AG09309 (cell line): ENCODE results near the gene LDLRAD4.

Source experiments
- DNase-seq: peaks from one replicate; pipeline ENCODE4 v3.0.0-alpha.2; 2010; ENCODE audit warnings: low read depth
- H3K4me3 ChIP-seq: 2 replicates; pipeline ENCODE4 v1.5.1; 2011; ENCODE audit warnings: mild to moderate bottlenecking, low read depth, low read length, moderate library complexity; ENCODE audit not compliant: control insufficient read depth
- TF ChIP-seq, protein P1 (sequence below): IDR thresholded peaks from 2 replicates; pipeline ENCODE4 v1.5.1; 2011; ENCODE audit warnings: mild to moderate bottlenecking, low read depth, low read length, inconsistent platforms; ENCODE audit not compliant: insufficient read depth, control insufficient read depth; ENCODE audit errors: missing control alignments

The LDLRAD4 gene

DNA sequence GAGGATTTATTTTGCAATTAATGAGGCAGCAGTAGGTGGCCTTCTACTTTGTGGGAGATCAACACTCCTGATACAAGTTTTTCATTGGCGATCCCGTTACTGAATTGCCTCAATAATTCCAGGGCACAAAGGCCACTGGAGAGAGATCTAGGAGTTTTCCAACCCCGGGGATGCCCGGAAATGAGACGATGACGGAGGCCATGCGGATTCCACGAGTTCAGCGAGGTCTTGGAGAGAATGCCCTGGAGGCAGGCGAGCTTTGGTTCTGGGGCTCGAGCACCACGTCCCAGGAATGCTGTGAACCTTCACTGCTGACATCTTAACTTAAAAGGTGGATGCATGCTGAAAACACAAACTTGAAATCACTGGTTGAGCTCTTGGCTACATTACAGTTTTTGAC, 74.2 kb downstream of the LDLRAD4 start:
- no peak for DNase-seq
- no peak overlapping the region for H3K4me3 ChIP-seq
- TF ChIP-seq, protein P1, sequence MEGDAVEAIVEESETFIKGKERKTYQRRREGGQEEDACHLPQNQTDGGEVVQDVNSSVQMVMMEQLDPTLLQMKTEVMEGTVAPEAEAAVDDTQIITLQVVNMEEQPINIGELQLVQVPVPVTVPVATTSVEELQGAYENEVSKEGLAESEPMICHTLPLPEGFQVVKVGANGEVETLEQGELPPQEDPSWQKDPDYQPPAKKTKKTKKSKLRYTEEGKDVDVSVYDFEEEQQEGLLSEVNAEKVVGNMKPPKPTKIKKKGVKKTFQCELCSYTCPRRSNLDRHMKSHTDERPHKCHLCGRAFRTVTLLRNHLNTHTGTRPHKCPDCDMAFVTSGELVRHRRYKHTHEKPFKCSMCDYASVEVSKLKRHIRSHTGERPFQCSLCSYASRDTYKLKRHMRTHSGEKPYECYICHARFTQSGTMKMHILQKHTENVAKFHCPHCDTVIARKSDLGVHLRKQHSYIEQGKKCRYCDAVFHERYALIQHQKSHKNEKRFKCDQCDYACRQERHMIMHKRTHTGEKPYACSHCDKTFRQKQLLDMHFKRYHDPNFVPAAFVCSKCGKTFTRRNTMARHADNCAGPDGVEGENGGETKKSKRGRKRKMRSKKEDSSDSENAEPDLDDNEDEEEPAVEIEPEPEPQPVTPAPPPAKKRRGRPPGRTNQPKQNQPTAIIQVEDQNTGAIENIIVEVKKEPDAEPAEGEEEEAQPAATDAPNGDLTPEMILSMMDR: no peak

DNA sequence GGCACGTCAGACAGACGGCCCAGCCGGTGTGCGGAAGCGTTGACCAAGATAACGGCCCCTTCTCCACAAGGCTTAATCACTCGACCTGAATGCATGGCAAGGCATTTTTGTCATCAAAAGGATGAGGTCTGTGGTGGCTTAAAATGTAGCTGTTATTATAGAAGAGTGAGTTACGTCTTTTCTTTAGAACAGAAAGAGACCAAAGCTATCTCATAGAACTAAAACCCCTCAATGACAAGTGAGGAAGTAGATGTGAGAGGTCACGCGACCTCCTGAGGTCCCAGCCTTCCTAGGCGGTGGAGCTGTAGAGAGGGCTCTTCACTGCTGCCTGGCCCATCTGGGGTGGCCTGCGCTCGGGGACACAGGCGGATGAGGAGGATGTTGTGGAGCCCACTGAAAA, 75.7 kb downstream of the LDLRAD4 start:
- no peak overlapping the region for H3K4me3 ChIP-seq
- no peak for DNase-seq
- TF ChIP-seq, protein P1: no peak

DNA sequence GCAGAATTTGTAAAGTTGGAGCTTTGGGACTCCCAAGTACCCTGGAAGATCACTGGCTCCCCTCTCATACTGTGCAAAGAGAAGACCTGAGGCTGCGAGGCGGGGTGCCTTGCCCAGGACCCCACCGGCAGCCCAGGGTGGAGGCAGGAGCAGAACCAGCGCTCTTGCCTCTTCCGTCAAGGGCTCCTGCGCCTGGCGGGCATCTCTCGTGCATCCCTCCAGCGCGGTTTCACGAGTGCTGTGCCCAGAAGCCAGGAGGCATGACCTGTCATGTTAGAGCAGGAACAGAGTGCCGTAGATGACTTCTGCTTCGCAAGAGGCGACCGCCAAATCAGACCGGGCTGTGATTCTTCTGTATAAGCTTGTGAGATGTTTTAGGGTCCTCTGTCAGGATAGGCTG, 77.3 kb downstream of the LDLRAD4 start:
- H3K4me3 ChIP-seq: no peak overlapping the region
- TF ChIP-seq, protein P1: no peak
- DNase-seq: no peak

DNA sequence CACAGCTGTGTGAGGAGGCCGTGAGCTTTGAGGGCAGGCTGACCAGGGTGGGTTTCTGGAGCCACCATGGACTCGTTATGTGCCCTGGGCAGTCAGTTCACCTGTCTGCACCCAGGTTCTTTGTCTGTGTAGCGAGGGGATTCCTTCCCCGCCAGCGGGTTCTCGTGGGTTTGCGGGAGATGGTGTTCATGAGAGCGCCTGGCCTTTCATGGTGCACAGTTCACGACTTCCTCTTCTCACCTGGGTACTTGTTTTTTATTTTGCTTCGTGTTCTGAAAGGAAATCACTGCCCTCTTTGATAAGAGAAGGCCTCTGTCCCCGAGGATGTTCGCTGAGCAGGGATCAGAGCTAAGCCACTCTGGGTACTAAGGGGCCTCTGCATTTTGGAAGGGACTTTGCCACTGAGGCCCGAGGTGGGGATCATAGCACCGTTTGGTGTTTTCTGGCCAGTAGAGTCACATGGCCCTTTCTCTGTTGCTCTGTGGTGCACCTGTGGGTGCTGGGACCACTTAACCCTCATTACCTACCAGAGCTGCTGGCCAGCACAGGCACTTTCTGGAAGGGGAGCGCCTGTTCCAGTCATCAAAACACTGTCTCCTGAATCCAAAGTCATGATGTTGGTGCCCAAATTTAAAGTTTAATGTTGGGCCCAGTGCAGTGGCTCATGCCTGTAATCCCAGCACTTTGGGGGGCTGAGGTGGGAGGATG, 78.5 kb downstream of the LDLRAD4 start:
- H3K4me3 ChIP-seq: no peak overlapping the region
- TF ChIP-seq, protein P1: no peak
- no peak for DNase-seq

DNA sequence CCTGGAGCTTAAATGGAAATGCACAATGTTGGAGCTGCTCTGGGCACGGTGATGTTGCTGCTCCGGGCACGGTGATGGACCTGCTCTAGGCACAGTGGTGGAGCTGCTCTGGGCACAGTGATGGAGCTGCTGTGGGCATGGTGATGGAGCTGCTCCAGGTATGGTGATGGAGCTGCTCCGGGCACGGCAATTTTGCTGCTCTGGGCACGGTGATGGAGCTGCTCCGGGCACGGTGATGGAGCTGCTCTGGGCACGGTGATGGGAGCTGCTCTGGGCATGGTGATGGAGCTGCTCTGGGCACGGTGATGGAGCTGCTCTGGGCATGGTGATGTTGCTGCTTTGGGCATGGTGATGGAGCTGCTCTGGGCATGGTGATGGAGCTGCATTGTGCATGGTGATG, 79.7 kb downstream of the LDLRAD4 start:
- TF ChIP-seq, protein P1: no peak
- DNase-seq: no peak
- no peak overlapping the region for H3K4me3 ChIP-seq

DNA sequence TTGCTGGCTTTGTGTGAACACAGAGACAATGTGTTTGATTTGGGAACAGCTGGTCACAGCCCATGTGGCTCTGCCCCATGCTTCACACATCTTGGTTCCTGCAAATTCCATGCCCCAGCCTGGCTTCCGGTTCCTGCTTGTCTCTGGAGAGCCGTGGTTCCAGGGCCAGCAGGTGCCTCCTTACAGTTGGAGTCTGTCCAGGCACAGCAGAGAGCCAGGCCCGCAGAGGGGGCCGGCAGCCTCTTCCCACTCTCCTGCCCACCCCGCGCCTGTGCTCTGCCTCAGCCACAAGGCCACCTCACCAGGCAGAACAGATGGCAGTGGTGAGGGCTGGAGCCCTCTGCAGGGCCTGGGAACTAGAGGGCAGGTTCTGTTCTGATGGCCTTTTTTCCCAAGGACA, 81.5 kb downstream of the LDLRAD4 start:
- H3K4me3 ChIP-seq: no peak overlapping the region
- TF ChIP-seq, protein P1: no peak
- DNase-seq: no peak
